HEK293 (cell line): Measurements from ENCODE around the gene PSEN2.
A peak's percentile ranks its signal among the peaks of the same experiment; 100 is the strongest.

ENCODE experiments used
- BCL11B ChIP-seq: fragments of 450-650 bp; formaldehyde crosslinking; IDR thresholded peaks from 2 replicates; pipeline ENCODE4 v1.5.1; 2016; ENCODE audit warnings: low read depth, missing biosample characterization, missing genetic modification characterization
- CTCF ChIP-seq: fragments of 450-650 bp; formaldehyde crosslinking; IDR thresholded peaks from 2 replicates; pipeline ENCODE4 v1.5.1; 2016; ENCODE audit warnings: missing biosample characterization, missing genetic modification characterization
- GLI4 ChIP-seq: fragments of 450-650 bp; formaldehyde crosslinking; IDR thresholded peaks from 2 replicates; pipeline ENCODE4 v1.5.1; 2016; ENCODE audit warnings: missing biosample characterization, missing genetic modification characterization
- HOXA7 ChIP-seq: sonication (generic); formaldehyde crosslinking; IDR thresholded peaks from 2 replicates; pipeline ENCODE4 v1.8.1; 2022; ENCODE audit warnings: missing genetic modification reagents, borderline replicate concordance
- KLF7 ChIP-seq: fragments of 450-650 bp; formaldehyde crosslinking; IDR thresholded peaks from 2 replicates; pipeline ENCODE4 v1.5.1; 2016; ENCODE audit warnings: missing biosample characterization, missing genetic modification characterization, borderline replicate concordance
- OSR2 ChIP-seq: fragments of 450-650 bp; formaldehyde crosslinking; IDR thresholded peaks from 2 replicates; pipeline ENCODE4 v1.5.1; 2016; ENCODE audit warnings: missing biosample characterization, missing genetic modification characterization
- RBAK ChIP-seq: fragments of 450-650 bp; formaldehyde crosslinking; IDR thresholded peaks from 2 replicates; pipeline ENCODE4 v1.5.1; 2016; ENCODE audit warnings: missing biosample characterization, missing genetic modification characterization
- SCRT2 ChIP-seq: fragments of 450-650 bp; formaldehyde crosslinking; IDR thresholded peaks from 2 replicates; pipeline ENCODE4 v1.5.1; 2016; ENCODE audit warnings: missing biosample characterization, missing genetic modification characterization
- YY2 ChIP-seq: fragments of 450-650 bp; formaldehyde crosslinking; IDR thresholded peaks from 2 replicates; pipeline ENCODE4 v1.5.1; 2016; ENCODE audit warnings: missing biosample characterization, missing genetic modification characterization
- ZBTB20 ChIP-seq: fragments of 450-650 bp; formaldehyde crosslinking; IDR thresholded peaks from 2 replicates; pipeline ENCODE4 v1.5.1; 2016; ENCODE audit warnings: missing biosample characterization, missing genetic modification characterization
- ZBTB48 ChIP-seq: fragments of 450-650 bp; formaldehyde crosslinking; IDR thresholded peaks from 2 replicates; pipeline ENCODE4 v1.5.1; 2016; ENCODE audit warnings: missing biosample characterization, missing genetic modification characterization
- ZFHX2 ChIP-seq: fragments of 450-650 bp; formaldehyde crosslinking; conservative IDR thresholded peaks from 2 replicates; pipeline ENCODE4 v1.5.1; 2016; ENCODE audit warnings: missing biosample characterization, missing genetic modification characterization
- ZIC2 ChIP-seq: fragments of 450-650 bp; formaldehyde crosslinking; IDR thresholded peaks from 2 replicates; pipeline ENCODE4 v1.5.1; 2016; ENCODE audit warnings: missing biosample characterization, missing genetic modification characterization
- ZNF112 ChIP-seq: fragments of 450-650 bp; formaldehyde crosslinking; IDR thresholded peaks from 2 replicates; pipeline ENCODE4 v1.5.0; 2017; ENCODE audit warnings: missing biosample characterization, missing genetic modification characterization
- ZNF133 ChIP-seq: fragments of 450-650 bp; formaldehyde crosslinking; IDR thresholded peaks from 2 replicates; pipeline ENCODE4 v1.5.1; 2016; ENCODE audit warnings: missing biosample characterization, missing genetic modification characterization
- ZNF146 ChIP-seq: fragments of 450-650 bp; formaldehyde crosslinking; IDR thresholded peaks from 2 replicates; pipeline ENCODE4 v1.5.1; 2016; ENCODE audit warnings: missing biosample characterization, missing genetic modification characterization
- ZNF175 ChIP-seq: fragments of 450-650 bp; formaldehyde crosslinking; IDR thresholded peaks from 2 replicates; pipeline ENCODE4 v1.5.1; 2016; ENCODE audit warnings: missing biosample characterization, missing genetic modification characterization
- ZNF19 ChIP-seq: fragments of 450-650 bp; formaldehyde crosslinking; IDR thresholded peaks from 2 replicates; pipeline ENCODE4; 2016; ENCODE audit warnings: missing biosample characterization, missing genetic modification characterization, low read depth
- ZNF202 ChIP-seq: fragments of 450-650 bp; formaldehyde crosslinking; IDR thresholded peaks from 2 replicates; pipeline ENCODE4 v1.5.1; 2016; ENCODE audit warnings: missing biosample characterization, missing genetic modification characterization, borderline replicate concordance
- ZNF274 ChIP-seq, 2 experiments: fragments of 200-500 bp in 1 of 2; fragments of 450-650 bp in 1 of 2; sonication (Bioruptor generic) in 1 of 2; formaldehyde crosslinking in 1 of 2; IDR thresholded peaks; 2 replicates each; pipeline versions ENCODE4 v1.5.1 to v1.6.1; 2014 to 2016; ENCODE audit warnings: borderline replicate concordance in 1 of 2, inconsistent platforms in 1 of 2, low read length in 1 of 2, missing biosample characterization in 1 of 2, missing genetic modification characterization in 1 of 2
- ZNF280C ChIP-seq: fragments of 450-650 bp; formaldehyde crosslinking; IDR thresholded peaks from 2 replicates; pipeline ENCODE4 v1.5.1; 2016; ENCODE audit warnings: missing biosample characterization, missing genetic modification characterization
- ZNF366 ChIP-seq: fragments of 450-650 bp; formaldehyde crosslinking; conservative IDR thresholded peaks from 2 replicates; pipeline ENCODE4 v1.5.1; 2016; ENCODE audit warnings: missing biosample characterization, missing genetic modification characterization
- ZNF560 ChIP-seq: fragments of 450-650 bp; formaldehyde crosslinking; IDR thresholded peaks from 2 replicates; pipeline ENCODE4 v1.5.1; 2017; ENCODE audit warnings: missing biosample characterization, missing genetic modification characterization, borderline replicate concordance
- ZNF621 ChIP-seq: fragments of 450-650 bp; formaldehyde crosslinking; IDR thresholded peaks from 2 replicates; pipeline ENCODE4 v1.5.1; 2017; ENCODE audit warnings: missing biosample characterization, missing genetic modification characterization
- ZNF660 ChIP-seq: fragments of 450-650 bp; IDR thresholded peaks from 2 replicates; pipeline ENCODE4 v1.5.1; 2018; ENCODE audit warnings: missing biosample characterization, mild to moderate bottlenecking, missing genetic modification characterization
- ZNF701 ChIP-seq: fragments of 450-650 bp; formaldehyde crosslinking; IDR thresholded peaks from 2 replicates; pipeline ENCODE4 v1.5.1; 2016; ENCODE audit warnings: missing biosample characterization, missing genetic modification characterization
- ZNF747 ChIP-seq: fragments of 450-650 bp; formaldehyde crosslinking; IDR thresholded peaks from 2 replicates; pipeline ENCODE4 v1.5.1; 2016; ENCODE audit warnings: missing biosample characterization, missing genetic modification characterization
- ZNF776 ChIP-seq: fragments of 450-650 bp; formaldehyde crosslinking; IDR thresholded peaks from 2 replicates; pipeline ENCODE4 v1.5.0; 2017; ENCODE audit warnings: missing biosample characterization, missing genetic modification characterization, borderline replicate concordance
- ZNF791 ChIP-seq: fragments of 450-650 bp; formaldehyde crosslinking; IDR thresholded peaks from 2 replicates; pipeline ENCODE4 v1.5.1; 2016; ENCODE audit warnings: missing biosample characterization, missing genetic modification characterization

PSEN2 gene

GRCh38 chr1:226939438-226940028, 69.1 kb downstream of the PSEN2 start (continued):
- TF ChIP-seq ZNF660 (peak; percentile 98), SCRT2 (tag by site-specific recombination) (peak; percentile 99), ZNF621 (tag by site-specific recombination) (no peak), ZNF133 (tag by site-specific recombination) (0 out of 2 replicates have a peak, but pooled peaks have one; percentile 27), ZIC2 (tag by site-specific recombination) (peak; percentile 60; the same call in 1 of the 2 replicates), ZNF146 (tag by site-specific recombination) (peak; percentile 77), ZNF280C (tag by site-specific recombination) (no peak), ZNF560 (tag by site-specific recombination) (no peak), ZNF747 (tag by site-specific recombination) (no peak), YY2 (tag by site-specific recombination) (0 out of 2 replicates have a peak, but pooled peaks have one; percentile 56), RBAK (tag by site-specific recombination) (no peak), ZBTB48 (tag by site-specific recombination) (peak; percentile 97), ZNF274 (IDR thresholded peaks at IDR 0.05; ENCODE audit: low read length) (no peak), ZNF274 (tag by site-specific recombination; IDR thresholded peaks at IDR 0.05; ENCODE audit: borderline replicate concordance) (no peak), ZFHX2 (no peak), BCL11B (tag by site-specific recombination) (no peak), HOXA7 (CRISPR knock-in tag) (no peak), ZNF776 (tag by site-specific recombination) (no peak), ZNF366 (no peak), GLI4 (peak; percentile 95), ZNF202 (tag by site-specific recombination) (no peak), OSR2 (tag by site-specific recombination) (peak; percentile 38; the same call in 1 of the 2 replicates), ZBTB20 (tag by site-specific recombination) (peak; percentile 96), ZNF175 (tag by site-specific recombination) (no peak), KLF7 (tag by site-specific recombination) (no peak), ZNF791 (tag by site-specific recombination) (0 out of 2 replicates have a peak, but pooled peaks have one; percentile 12), ZNF19 (tag by site-specific recombination) (no peak), CTCF (tag by site-specific recombination) (peak; percentile 77), ZNF112 (no peak), ZNF701 (tag by site-specific recombination) (no peak)
